Activated CD4-positive, alpha-beta memory T cell treated with anti-CD3 and anti-CD28 coated beads, Interleukin-2, amount 10 ng/mL, durations not matched to agents 7 days and 5 days (primary cell): Measurements from ENCODE around the gene FAM117A. TPM values are rescaled to one million over a fixed set of nuclear protein-coding genes. Genes with fewer than 3 reads are reported as not detected.

Experiments used
- CTCF ChIA-PET: fragments of 350-600 bp; sonication (Branson Sonifier 250); formaldehyde crosslinking; loops from one replicate; lab custom pipeline; 2021; ENCODE audit warnings: antibody characterized with exemption, inconsistent platforms; lab: Charles Lee
- POLR2A ChIA-PET: fragments of 350-600 bp; sonication (Branson Sonifier 250); formaldehyde crosslinking; loops from one replicate; lab custom pipeline; 2021; ENCODE audit warnings: antibody characterized with exemption; lab: Charles Lee
- DNase-seq: peaks from one replicate; pipeline ENCODE4 v3.0.0-alpha.2; 2020
- H3K27ac Mint-ChIP-seq: one replicate; pipeline ENCODE4 v1.8.0; 2021; ENCODE audit warnings: mild to moderate bottlenecking, mixed read lengths
- H3K27me3 Mint-ChIP-seq: one replicate; pipeline ENCODE4 v1.8.0; 2021; ENCODE audit warnings: mixed read lengths
- H3K36me3 Mint-ChIP-seq: one replicate; pipeline ENCODE4 v1.8.0; 2021; ENCODE audit warnings: low read depth, mixed read lengths
- H3K4me1 Mint-ChIP-seq: one replicate; pipeline ENCODE4 v1.8.0; 2021; ENCODE audit warnings: mixed read lengths
- H3K4me3 Mint-ChIP-seq: one replicate; pipeline ENCODE4 v1.8.0; 2021; ENCODE audit warnings: mild to moderate bottlenecking, mixed read lengths
- H3K9me3 Mint-ChIP-seq: one replicate; pipeline ENCODE4 v1.8.0; 2021; ENCODE audit warnings: mixed read lengths
- total RNA-seq, 2 experiments: library from RNA; stranded (reverse); gene quantifications; one replicate each; pipeline ENCODE4 v1.2.3, GENCODE V29; 2021

The FAM117A gene, protein sequence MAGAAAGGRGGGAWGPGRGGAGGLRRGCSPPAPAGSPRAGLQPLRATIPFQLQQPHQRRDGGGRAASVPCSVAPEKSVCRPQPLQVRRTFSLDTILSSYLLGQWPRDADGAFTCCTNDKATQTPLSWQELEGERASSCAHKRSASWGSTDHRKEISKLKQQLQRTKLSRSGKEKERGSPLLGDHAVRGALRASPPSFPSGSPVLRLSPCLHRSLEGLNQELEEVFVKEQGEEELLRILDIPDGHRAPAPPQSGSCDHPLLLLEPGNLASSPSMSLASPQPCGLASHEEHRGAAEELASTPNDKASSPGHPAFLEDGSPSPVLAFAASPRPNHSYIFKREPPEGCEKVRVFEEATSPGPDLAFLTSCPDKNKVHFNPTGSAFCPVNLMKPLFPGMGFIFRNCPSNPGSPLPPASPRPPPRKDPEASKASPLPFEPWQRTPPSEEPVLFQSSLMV
- 10 to 100 TPM; 61.0 to 62.0 TPM for total RNA-seq

DNA sequence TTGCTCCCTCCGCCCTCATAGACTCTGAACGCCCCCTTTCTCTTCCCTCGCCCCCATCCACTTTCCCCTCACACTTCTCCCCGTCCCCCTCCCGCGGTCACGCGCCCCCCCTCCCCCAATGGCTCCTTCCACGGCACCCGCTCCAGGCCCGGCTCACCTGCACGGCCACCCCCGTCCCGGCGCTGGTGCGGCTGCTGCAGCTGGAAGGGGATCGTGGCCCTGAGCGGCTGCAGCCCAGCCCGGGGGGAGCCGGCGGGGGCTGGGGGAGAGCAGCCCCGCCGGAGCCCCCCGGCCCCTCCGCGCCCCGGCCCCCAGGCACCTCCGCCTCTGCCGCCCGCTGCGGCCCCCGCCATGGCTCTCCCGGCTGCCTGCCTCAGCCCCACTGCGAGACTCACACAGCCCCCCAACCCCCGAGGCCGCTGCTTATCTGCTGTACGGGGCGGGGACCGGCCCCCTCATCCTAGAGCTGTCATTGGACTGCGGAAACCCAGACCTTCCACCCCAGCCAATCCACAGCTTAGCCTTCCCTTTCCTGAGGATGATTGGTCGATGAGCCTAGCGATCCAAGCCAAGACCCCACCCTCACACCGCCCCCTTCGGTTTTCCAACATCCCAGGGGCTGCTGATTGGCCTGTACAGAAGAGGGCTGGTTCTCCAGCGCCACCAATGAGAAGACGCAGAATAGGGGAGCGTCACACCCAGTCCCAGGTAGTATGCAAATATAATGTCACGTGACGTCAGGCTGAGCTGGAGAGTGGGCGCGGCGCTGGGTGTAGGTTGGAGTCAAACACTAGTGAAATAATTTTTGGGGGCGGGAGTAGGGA is at the start of gene FAM117A:
Gene FAM117A, minus strand, starts transcription at position 397 of the 824 bp plus-strand sequence. Its CDS starts 44 bp downstream, at position 353.
- CTCF ChIA-PET, result interaction anchor here (0.7 to 5.1 kb wide), 14 partner anchors 10 to 234 kb away, joined by 3 to 38 read pairs (median 5); partner anchors contain the start of gene SLC35B1
- Mint-ChIP-seq H3K9me3 (no peaks in the 10 kb centered on the region), H3K4me3 (peak within 1 kb of the TSS; percentile 93), H3K4me1 (peaks cover 54% of the 10 kb centered on the region), H3K36me3 (peaks cover 19% of the 10 kb centered on the region), H3K27me3 (peaks cover 31% of the 10 kb centered on the region), H3K27ac (peak within 1 kb of the TSS; percentile 78)
- DNase-seq, result peak; percentile 99
- POLR2A ChIA-PET, result interaction anchor here (0.6 to 11.0 kb wide), 14 partner anchors 10 to 1200 kb away, joined by 3 to 196 read pairs (median 6); partner anchors contain the start of genes KAT7, SLC35B1 and SPOP

- POLR2A ChIA-PET, result interaction anchor here (1.2 kb wide), 1 partner anchor 24 kb away, joined by 4 read pairs; no protein-coding TSS in a partner anchor
- DNase-seq, result no peak
- Mint-ChIP-seq H3K9me3 (no peaks in the 10 kb centered on the region), H3K36me3 (peaks cover 60% of the 10 kb centered on the region), H3K27me3 (no peaks in the 10 kb centered on the region), H3K4me1 (peaks cover 12% of the 10 kb centered on the region), H3K4me3 (no peak overlapping the region), H3K27ac (no peak overlapping the region)
- CTCF ChIA-PET, result no interaction called here
Observed at GRCh38 chr17:49809056-49809455, 45.1 kb upstream of the FAM117A start.

DNA sequence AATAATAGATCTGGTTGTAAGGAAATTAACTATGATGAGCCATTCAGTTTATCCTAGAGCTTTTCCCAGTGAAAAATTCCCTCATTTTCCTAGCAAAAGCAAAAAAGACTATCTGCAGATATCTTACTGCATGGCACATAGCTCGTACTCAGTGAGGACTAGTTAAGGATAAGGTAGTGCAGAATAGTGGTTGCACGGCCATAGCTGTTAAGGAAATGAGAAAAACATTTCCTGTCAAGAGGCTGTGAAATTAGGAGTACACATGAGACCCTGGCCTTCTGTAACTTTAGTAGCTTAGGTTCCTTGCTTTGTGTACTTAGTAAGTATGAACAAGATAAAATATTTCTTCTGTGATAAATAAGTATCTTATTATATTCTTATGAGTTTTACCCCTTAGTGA is 34.8 kb upstream of the FAM117A start:
- ChIA-PET CTCF (interaction anchor here (1.0 to 1.7 kb wide), 4 partner anchors 20 to 203 kb away, joined by 3 to 7 read pairs (median 3); partner anchors contain the start of gene SLC35B1), POLR2A (interaction anchor here (0.7 to 2.5 kb wide), 8 partner anchors 9 to 90 kb away, joined by 3 to 9 read pairs (median 4); partner anchors contain the start of gene KAT7)
- Mint-ChIP-seq H3K36me3 (peaks cover 72% of the 10 kb centered on the region), H3K9me3 (no peaks in the 10 kb centered on the region), H3K27ac (no peak overlapping the region), H3K27me3 (no peaks in the 10 kb centered on the region), H3K4me3 (no peak overlapping the region), H3K4me1 (peaks cover 43% of the 10 kb centered on the region)
- no peak for DNase-seq

DNA sequence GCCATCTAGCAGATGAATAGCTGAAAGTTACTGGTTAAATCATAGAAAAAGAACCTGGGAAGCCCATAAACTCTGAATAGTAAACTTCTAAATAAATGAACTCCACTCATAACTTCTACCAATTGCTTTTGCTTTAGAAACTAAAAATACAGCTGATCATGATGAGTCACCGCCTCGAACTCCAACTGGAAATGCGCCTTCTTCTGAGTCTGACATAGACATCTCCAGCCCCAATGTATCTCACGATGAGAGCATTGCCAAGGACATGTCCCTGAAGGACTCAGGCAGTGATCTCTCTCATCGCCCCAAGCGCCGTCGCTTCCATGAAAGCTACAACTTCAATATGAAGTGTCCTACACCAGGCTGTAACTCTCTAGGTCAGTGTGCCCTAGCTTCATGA is 34.3 kb upstream of the FAM117A start:
- Mint-ChIP-seq H3K27me3 (no peaks in the 10 kb centered on the region), H3K36me3 (peaks cover 78% of the 10 kb centered on the region), H3K27ac (peak overlapping the region; percentile 49), H3K9me3 (no peaks in the 10 kb centered on the region), H3K4me1 (peaks cover 46% of the 10 kb centered on the region), H3K4me3 (no peak overlapping the region)
- ChIA-PET CTCF (interaction anchor here (1.7 kb wide), 1 partner anchor 90 kb away, joined by 7 read pairs; the partner anchor contains the start of gene SLC35B1), POLR2A (interaction anchor here (0.9 to 2.5 kb wide), 8 partner anchors 8 to 90 kb away, joined by 3 to 9 read pairs (median 4); partner anchors contain the start of gene KAT7)
- DNase-seq, result no peak

- no peaks in the 10 kb centered on the region for H3K9me3 Mint-ChIP-seq
- ChIA-PET POLR2A (interaction anchor here (1.0 to 1.4 kb wide), 3 partner anchors 35 to 91 kb away, joined by 3 to 4 read pairs (median 3); no protein-coding TSS in a partner anchor), CTCF (interaction anchor here (1.9 kb wide), 1 partner anchor 226 kb away, joined by 6 read pairs; no protein-coding TSS in a partner anchor)
- no peaks in the 10 kb centered on the region for H3K27me3 Mint-ChIP-seq
- peak overlapping the region; percentile 74 for H3K27ac Mint-ChIP-seq
- DNase-seq, result no peak
- peaks cover 67% of the 10 kb centered on the region for H3K4me1 Mint-ChIP-seq
- no peak overlapping the region for H3K4me3 Mint-ChIP-seq
- H3K36me3 Mint-ChIP-seq, result peaks cover 87% of the 10 kb centered on the region
Observed at GRCh38 chr17:49795372-49795771, 31.4 kb upstream of the FAM117A start.

- H3K9me3 Mint-ChIP-seq, result no peaks in the 10 kb centered on the region
- no peaks in the 10 kb centered on the region for H3K27me3 Mint-ChIP-seq
- no peak for DNase-seq
- H3K4me1 Mint-ChIP-seq, result peaks cover 74% of the 10 kb centered on the region
- ChIA-PET CTCF (interaction anchor here (1.0 to 1.5 kb wide), 3 partner anchors 11 to 85 kb away, joined by 3 to 5 read pairs (median 3); no protein-coding TSS in a partner anchor), POLR2A (interaction anchor here (0.7 to 1.2 kb wide), 2 partner anchors 29 to 40 kb away, joined by 3 to 4 read pairs; partner anchors contain the start of gene FAM117A)
- no peak overlapping the region for H3K4me3 Mint-ChIP-seq
- no peak overlapping the region for H3K27ac Mint-ChIP-seq
- peaks cover 88% of the 10 kb centered on the region for H3K36me3 Mint-ChIP-seq
Observed at GRCh38 chr17:49793309-49793708, 29.4 kb upstream of the FAM117A start.

GRCh38 chr17:49789243-49789578 is 25.3 kb upstream of the FAM117A start:
- Mint-ChIP-seq H3K9me3 (no peaks in the 10 kb centered on the region), H3K4me1 (peaks cover 60% of the 10 kb centered on the region), H3K27ac (peak overlapping the region; percentile 97), H3K4me3 (peak overlapping the region; percentile 94), H3K36me3 (peaks cover 57% of the 10 kb centered on the region), H3K27me3 (peaks cover 2% of the 10 kb centered on the region)
- CTCF ChIA-PET, result interaction anchor here (1.4 to 5.4 kb wide), 2 partner anchors 80 to 219 kb away, joined by 4 to 37 read pairs; partner anchors contain the start of gene SLC35B1
- POLR2A ChIA-PET, result interaction anchor here (1.5 to 5.9 kb wide), 14 partner anchors 13 to 93 kb away, joined by 4 to 82 read pairs (median 16); partner anchors contain the start of genes FAM117A and SLC35B1
- DNase-seq, result no peak

DNA sequence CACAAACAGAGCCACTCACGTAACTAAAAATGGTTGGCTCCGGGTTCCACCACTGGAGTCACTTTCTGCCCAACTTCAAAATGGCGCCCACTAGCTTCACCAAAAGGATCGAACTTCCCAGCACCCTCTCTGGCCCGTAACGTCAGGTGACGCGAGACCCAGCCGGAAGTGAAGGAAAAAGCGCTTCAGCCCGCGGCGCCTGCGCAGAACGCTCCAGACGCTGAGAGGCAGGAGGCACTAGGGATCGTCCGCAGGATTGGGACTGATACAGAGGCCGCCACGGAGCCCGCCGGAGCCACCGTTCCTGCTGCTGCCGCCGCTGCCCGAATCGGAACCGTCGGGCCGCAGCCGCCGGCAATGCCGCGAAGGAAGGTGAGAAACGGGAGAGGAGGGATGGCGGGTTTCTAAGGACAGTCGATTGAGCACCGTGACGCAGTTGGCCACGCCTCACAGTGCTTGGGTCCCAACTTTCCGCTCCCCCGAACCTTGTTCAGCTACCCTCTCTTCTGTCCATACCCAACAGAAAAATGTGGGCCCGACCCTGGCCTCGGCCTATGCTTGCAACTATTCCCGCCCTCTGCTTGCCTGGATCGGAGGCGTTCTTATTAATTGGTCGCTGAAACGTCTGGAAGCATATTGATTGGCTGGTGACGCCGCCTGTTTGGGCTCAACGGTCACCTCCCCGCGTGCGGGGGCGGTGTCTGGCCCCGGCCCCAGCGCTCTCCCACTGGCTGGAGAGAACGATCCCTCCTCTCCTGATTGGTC is 24.7 kb upstream of the FAM117A start, which contains the start of gene KAT7:
Gene KAT7, plus strand, starts transcription at position 204 of the 765 bp plus-strand sequence. Its CDS starts 154 bp downstream, at position 358.
- no peaks in the 10 kb centered on the region for H3K9me3 Mint-ChIP-seq
- peaks cover 2% of the 10 kb centered on the region for H3K27me3 Mint-ChIP-seq
- H3K4me3 Mint-ChIP-seq, result peak within 1 kb of the TSS; percentile 94
- POLR2A ChIA-PET, result interaction anchor here (0.5 to 5.9 kb wide), 23 partner anchors 9 to 221 kb away, joined by 3 to 82 read pairs (median 5); partner anchors contain the start of genes FAM117A and SLC35B1
- peaks cover 56% of the 10 kb centered on the region for H3K4me1 Mint-ChIP-seq
- peaks cover 51% of the 10 kb centered on the region for H3K36me3 Mint-ChIP-seq
- CTCF ChIA-PET, result interaction anchor here (0.9 to 5.4 kb wide), 13 partner anchors 10 to 306 kb away, joined by 3 to 37 read pairs (median 4); partner anchors contain the start of gene SLC35B1
- peak; percentile 99 for DNase-seq
- peak within 1 kb of the TSS; percentile 97 for H3K27ac Mint-ChIP-seq

DNA sequence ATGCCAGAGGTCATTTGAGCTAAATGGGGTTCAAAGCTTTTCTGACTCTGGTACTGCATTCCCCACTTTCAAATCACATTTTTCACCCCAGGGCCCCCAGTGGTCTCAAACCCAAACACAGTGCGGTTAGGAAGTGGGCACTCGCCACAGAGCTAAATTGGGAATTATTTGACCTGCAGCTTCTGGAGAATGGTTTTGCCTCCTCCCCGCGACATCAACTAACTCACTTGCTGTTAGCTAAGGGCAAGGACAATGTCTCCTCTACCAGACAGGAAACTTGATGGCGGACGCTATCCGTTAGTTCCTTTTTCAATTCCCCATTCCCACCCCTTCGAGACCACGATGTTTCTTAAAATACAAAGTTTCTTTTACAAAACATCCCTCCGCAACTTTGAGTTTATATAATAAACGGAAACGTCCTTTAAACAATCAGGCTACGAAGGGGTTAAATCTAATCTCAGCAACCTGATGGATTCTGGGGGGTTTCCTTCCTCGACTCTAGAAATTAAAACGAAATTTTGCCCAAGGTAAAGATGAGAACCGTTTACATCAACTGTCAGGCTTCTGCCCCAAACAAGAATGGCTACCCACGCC is 24.1 kb upstream of the FAM117A start:
- Mint-ChIP-seq H3K4me3 (peak overlapping the region; percentile 94), H3K9me3 (no peaks in the 10 kb centered on the region), H3K27me3 (peaks cover 2% of the 10 kb centered on the region), H3K4me1 (peaks cover 51% of the 10 kb centered on the region), H3K27ac (peak overlapping the region; percentile 97), H3K36me3 (peaks cover 45% of the 10 kb centered on the region)
- peak; percentile 31 for DNase-seq
- CTCF ChIA-PET, result interaction anchor here (0.9 to 5.4 kb wide), 13 partner anchors 9 to 306 kb away, joined by 3 to 37 read pairs (median 4); partner anchors contain the start of gene SLC35B1
- POLR2A ChIA-PET, result interaction anchor here (0.6 to 5.9 kb wide), 22 partner anchors 10 to 220 kb away, joined by 3 to 82 read pairs (median 5); partner anchors contain the start of genes FAM117A and SLC35B1

- no peak for DNase-seq
- H3K4me1 Mint-ChIP-seq, result peaks cover 33% of the 10 kb centered on the region
- peaks cover 13% of the 10 kb centered on the region for H3K36me3 Mint-ChIP-seq
- no peak overlapping the region for H3K27ac Mint-ChIP-seq
- H3K27me3 Mint-ChIP-seq, result peaks cover 2% of the 10 kb centered on the region
- H3K9me3 Mint-ChIP-seq, result no peaks in the 10 kb centered on the region
- ChIA-PET CTCF (interaction anchor here (5.4 kb wide), 1 partner anchor 76 kb away, joined by 37 read pairs; the partner anchor contains the start of gene SLC35B1), POLR2A (interaction anchor here (2.3 kb wide), 1 partner anchor 20 kb away, joined by 5 read pairs; no protein-coding TSS in a partner anchor)
- no peak overlapping the region for H3K4me3 Mint-ChIP-seq
Observed at GRCh38 chr17:49784636-49785035, 20.7 kb upstream of the FAM117A start.
